GM23338 (cell line): ENCODE data around the gene SORCS2. TPM values are rescaled to one million over a fixed set of nuclear protein-coding genes. Genes with fewer than 3 reads are reported as not detected.

ENCODE experiments used
- ATAC-seq: fragments of 200-7000 bp; cut with Tn5 transposase; 3 replicates; pipeline ENCODE4 v1.9.1; 2020
- DNase-seq: peaks from one replicate; pipeline ENCODE4 v3.0.0-alpha.2; 2015; ENCODE audit warnings: low spot score
- H2AFZ ChIP-seq: fragments of 200-600 bp; sonication (generic); 2 replicates; pipeline ENCODE4 v1.8.0; 2016; ENCODE audit warnings: antibody characterized with exemption, mild to moderate bottlenecking, moderate library complexity
- H3F3A ChIP-seq: fragments of 200-600 bp; sonication (generic); replicated peaks from 2 replicates; pipeline ENCODE4 v1.8.0; 2017; ENCODE audit warnings: antibody characterized with exemption, mixed run types, low read depth
- H3K27ac ChIP-seq: fragments of 200-600 bp; sonication (generic); 2 replicates; pipeline ENCODE4 v1.6.1; 2016; ENCODE audit warnings: low read depth
- H3K27me3 ChIP-seq: fragments of 200-600 bp; sonication (generic); 2 replicates; pipeline ENCODE4 v1.8.0; 2016; ENCODE audit warnings: mild to moderate bottlenecking, mixed run types, moderate library complexity; ENCODE audit not compliant: insufficient read depth
- H3K36me3 ChIP-seq: fragments of 200-600 bp; sonication (generic); 2 replicates; pipeline ENCODE4 v1.8.0; 2016; ENCODE audit warnings: mild to moderate bottlenecking; ENCODE audit not compliant: insufficient read depth
- H3K4me1 ChIP-seq: fragments of 200-600 bp; sonication (generic); 2 replicates; pipeline ENCODE4 v1.8.0; 2016; ENCODE audit warnings: mild to moderate bottlenecking, moderate library complexity; ENCODE audit not compliant: insufficient read depth
- H3K4me2 ChIP-seq: fragments of 200-600 bp; sonication (generic); 2 replicates; pipeline ENCODE4 v1.7.1; 2017; ENCODE audit warnings: mixed run types
- H3K4me3 ChIP-seq: fragments of 200-600 bp; sonication (generic); 2 replicates; pipeline ENCODE4 v1.6.1; 2016; ENCODE audit warnings: mixed run types
- H3K79me2 ChIP-seq: fragments of 200-600 bp; sonication (generic); replicated peaks from 2 replicates; pipeline ENCODE4 v1.8.0; 2017; ENCODE audit warnings: mild to moderate bottlenecking; ENCODE audit not compliant: insufficient read depth
- H3K9me2 ChIP-seq: fragments of 200-600 bp; sonication (generic); 2 replicates; pipeline ENCODE4 v1.8.0; 2017; ENCODE audit not compliant: insufficient read depth
- H4K20me1 ChIP-seq: fragments of 200-600 bp; sonication (generic); replicated peaks from 2 replicates; pipeline ENCODE4 v1.8.0; 2017; ENCODE audit warnings: mild to moderate bottlenecking; ENCODE audit not compliant: insufficient read depth
- H3K27ac Mint-ChIP-seq: 2 replicates; pipeline ENCODE4 v1.8.0; 2020; ENCODE audit warnings: inconsistent platforms, mild to moderate bottlenecking, moderate library complexity, mixed read lengths
- H3K27me3 Mint-ChIP-seq: 3 replicates; pipeline ENCODE4 v1.8.0; 2022; ENCODE audit warnings: low read depth, mild to moderate bottlenecking, moderate library complexity, mixed read lengths, inconsistent platforms; ENCODE audit not compliant: insufficient read depth, poor library complexity
- H3K36me3 Mint-ChIP-seq: 3 replicates; pipeline ENCODE4 v1.8.0; 2021; ENCODE audit warnings: low read depth, mild to moderate bottlenecking, inconsistent platforms, moderate library complexity, mixed read lengths
- H3K4me1 Mint-ChIP-seq: 3 replicates; pipeline ENCODE4 v1.8.0; 2020; ENCODE audit warnings: mild to moderate bottlenecking, inconsistent platforms, mixed read lengths
- H3K4me3 Mint-ChIP-seq: 3 replicates; pipeline ENCODE4 v1.8.0; 2021; ENCODE audit warnings: moderate library complexity, mild to moderate bottlenecking, inconsistent platforms, mixed read lengths
- H3K9me3 Mint-ChIP-seq: 3 replicates; pipeline ENCODE4 v1.8.0; 2020; ENCODE audit warnings: moderate library complexity, mild to moderate bottlenecking, inconsistent platforms, mixed read lengths
- CREB1 ChIP-seq: fragments of 250-450 bp; sonication (Bioruptor Pico); IDR thresholded peaks from 2 replicates; pipeline ENCODE4 v1.5.0; 2020; ENCODE audit warnings: low read depth, mild to moderate bottlenecking, moderate library complexity
- EZH2 ChIP-seq: fragments of 200-600 bp; sonication (generic); IDR thresholded peaks from one replicate; pipeline ENCODE4 v1.8.0; 2017; ENCODE audit warnings: antibody characterized with exemption, mild to moderate bottlenecking, low read depth; ENCODE audit not compliant: unreplicated experiment
- EZH2phosphoT487 ChIP-seq: fragments of 200-600 bp; sonication (generic); IDR thresholded peaks from one replicate; pipeline ENCODE4 v1.8.1; 2018; ENCODE audit warnings: antibody characterized with exemption; ENCODE audit not compliant: unreplicated experiment
- JUNB ChIP-seq: IDR thresholded peaks from one replicate; pipeline ENCODE4 v1.6.1; 2016; ENCODE audit warnings: antibody characterized with exemption; ENCODE audit not compliant: unreplicated experiment
- NANOG ChIP-seq: IDR thresholded peaks from 2 replicates; pipeline ENCODE4 v1.6.1; 2016; ENCODE audit warnings: antibody characterized with exemption, borderline replicate concordance
- POLR2AphosphoS5 ChIP-seq: IDR thresholded peaks from 2 replicates; pipeline ENCODE4 v1.6.1; 2016; ENCODE audit warnings: antibody characterized with exemption, low read depth
- STAT1 ChIP-seq: IDR thresholded peaks from one replicate; pipeline ENCODE4 v1.6.1; 2016; ENCODE audit warnings: antibody characterized with exemption; ENCODE audit not compliant: unreplicated experiment
- ZNF114 ChIP-seq: fragments of 250-450 bp; sonication (Bioruptor Pico); IDR thresholded peaks from 2 replicates; pipeline ENCODE4 v1.5.0; 2020; ENCODE audit warnings: mild to moderate bottlenecking, moderate library complexity
- ZNF331 ChIP-seq: fragments of 250-450 bp; sonication (Bioruptor Pico); IDR thresholded peaks from 2 replicates; pipeline ENCODE4 v1.5.0; 2020; ENCODE audit warnings: low read depth, mild to moderate bottlenecking, moderate library complexity
- polyA plus RNA-seq: library from polyadenylated mRNA; unstranded; fragments of >200 nt; fragmentation: Nextera tagmentation; extraction: Ambion mirVana; gene quantifications from 2 replicates; pipeline ENCODE4 v1.2.1, GENCODE V29; 2016
- total RNA-seq: library from RNA; depleted of rRNA; stranded (reverse); fragments of >200 nt; shearing (Covaris generic); gene quantifications from 2 replicates; pipeline ENCODE4 v1.2.3, GENCODE V29; 2014
- TF ChIP-seq, protein P1 (sequence below): IDR thresholded peaks from 2 replicates; pipeline ENCODE4 v1.6.1; 2016; ENCODE audit warnings: antibody characterized with exemption
- TF ChIP-seq, protein P2 (sequence below), 2 experiments: fragments of 200-600 bp in 1 of 2; sonication (generic) in 1 of 2; conservative IDR thresholded peaks; 2 replicates each; pipeline versions ENCODE4 v1.5.1 to v1.6.1; 2016 to 2017; ENCODE audit warnings: antibody characterized with exemption in 2 of 2, low read depth in 2 of 2, mild to moderate bottlenecking in 2 of 2, moderate library complexity in 1 of 2
- TF ChIP-seq, protein P3 (sequence below): fragments of 250-450 bp; sonication (Bioruptor Pico); IDR thresholded peaks from 2 replicates; pipeline ENCODE4 v1.5.0; 2020; ENCODE audit warnings: mild to moderate bottlenecking, moderate library complexity
- TF ChIP-seq, protein P4 (sequence below): IDR thresholded peaks from one replicate; pipeline ENCODE4 v1.6.1; 2018; ENCODE audit warnings: antibody characterized with exemption; ENCODE audit not compliant: unreplicated experiment

SORCS2 gene
- total and polyA plus RNA-seq, 2 experiments from 2014 or later: 0.47 to 2.4 TPM

DNA sequence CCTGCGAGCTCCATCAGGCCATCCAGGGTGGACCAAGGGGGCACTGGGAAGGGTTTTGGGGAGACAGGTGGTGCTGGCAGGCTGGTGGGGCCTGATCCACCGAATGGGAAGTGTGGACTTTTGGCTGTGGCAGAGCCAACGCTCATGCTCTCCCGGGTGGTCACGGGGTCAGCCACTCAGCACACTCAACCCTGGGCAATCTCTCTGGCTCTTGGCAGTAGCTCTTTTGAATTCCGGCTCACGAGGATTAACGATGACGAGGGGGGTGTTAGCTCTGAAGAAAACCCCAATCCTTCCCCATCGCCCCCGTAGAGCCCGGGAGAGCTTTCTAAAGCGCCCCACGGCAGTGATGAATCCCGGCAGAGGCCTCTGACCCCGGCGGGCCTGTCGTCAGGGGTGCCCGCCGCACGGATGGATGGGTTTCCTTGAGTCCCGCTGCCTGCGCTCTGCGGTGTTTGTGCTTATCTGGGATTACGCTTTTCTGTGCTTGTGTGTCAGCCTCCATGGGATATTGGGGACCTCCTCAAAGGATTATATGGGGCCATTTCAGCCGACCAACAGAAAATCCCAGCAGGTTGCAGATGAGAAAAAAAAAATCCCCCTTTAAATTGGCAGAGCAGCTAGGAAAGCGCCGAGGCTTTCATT is 399.2 kb downstream of the SORCS2 start:
- peaks cover 3% of the 10 kb centered on the region; the same call in 1 of the 3 replicates for H3K9me3 Mint-ChIP-seq
- H3K79me2 ChIP-seq: no peaks in the 10 kb centered on the region
- peaks cover 16% of the 10 kb centered on the region for H3K27me3 Mint-ChIP-seq
- peaks cover 17% of the 10 kb centered on the region for H3K4me1 ChIP-seq
- no peaks in the 10 kb centered on the region for H4K20me1 ChIP-seq
- no peak overlapping the region for H3K4me2 ChIP-seq
- H3K27ac Mint-ChIP-seq: no peak overlapping the region
- H3K36me3 Mint-ChIP-seq: no peaks in the 10 kb centered on the region
- no peak overlapping the region for H3K4me3 ChIP-seq
- no peak for ATAC-seq
- H3K27ac ChIP-seq: no peak overlapping the region
- H3K27me3 ChIP-seq: no peaks in the 10 kb centered on the region
- H3K4me3 Mint-ChIP-seq: no peak overlapping the region
- TF ChIP-seq STAT1: no peak
- TF ChIP-seq, protein P1, sequence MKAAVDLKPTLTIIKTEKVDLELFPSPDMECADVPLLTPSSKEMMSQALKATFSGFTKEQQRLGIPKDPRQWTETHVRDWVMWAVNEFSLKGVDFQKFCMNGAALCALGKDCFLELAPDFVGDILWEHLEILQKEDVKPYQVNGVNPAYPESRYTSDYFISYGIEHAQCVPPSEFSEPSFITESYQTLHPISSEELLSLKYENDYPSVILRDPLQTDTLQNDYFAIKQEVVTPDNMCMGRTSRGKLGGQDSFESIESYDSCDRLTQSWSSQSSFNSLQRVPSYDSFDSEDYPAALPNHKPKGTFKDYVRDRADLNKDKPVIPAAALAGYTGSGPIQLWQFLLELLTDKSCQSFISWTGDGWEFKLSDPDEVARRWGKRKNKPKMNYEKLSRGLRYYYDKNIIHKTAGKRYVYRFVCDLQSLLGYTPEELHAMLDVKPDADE: no peak
- TF ChIP-seq, protein P2, sequence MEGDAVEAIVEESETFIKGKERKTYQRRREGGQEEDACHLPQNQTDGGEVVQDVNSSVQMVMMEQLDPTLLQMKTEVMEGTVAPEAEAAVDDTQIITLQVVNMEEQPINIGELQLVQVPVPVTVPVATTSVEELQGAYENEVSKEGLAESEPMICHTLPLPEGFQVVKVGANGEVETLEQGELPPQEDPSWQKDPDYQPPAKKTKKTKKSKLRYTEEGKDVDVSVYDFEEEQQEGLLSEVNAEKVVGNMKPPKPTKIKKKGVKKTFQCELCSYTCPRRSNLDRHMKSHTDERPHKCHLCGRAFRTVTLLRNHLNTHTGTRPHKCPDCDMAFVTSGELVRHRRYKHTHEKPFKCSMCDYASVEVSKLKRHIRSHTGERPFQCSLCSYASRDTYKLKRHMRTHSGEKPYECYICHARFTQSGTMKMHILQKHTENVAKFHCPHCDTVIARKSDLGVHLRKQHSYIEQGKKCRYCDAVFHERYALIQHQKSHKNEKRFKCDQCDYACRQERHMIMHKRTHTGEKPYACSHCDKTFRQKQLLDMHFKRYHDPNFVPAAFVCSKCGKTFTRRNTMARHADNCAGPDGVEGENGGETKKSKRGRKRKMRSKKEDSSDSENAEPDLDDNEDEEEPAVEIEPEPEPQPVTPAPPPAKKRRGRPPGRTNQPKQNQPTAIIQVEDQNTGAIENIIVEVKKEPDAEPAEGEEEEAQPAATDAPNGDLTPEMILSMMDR (conservative IDR thresholded peaks at IDR 0.05; ENCODE audit: low read depth in 2 of 2): no peak
- no peak for TF ChIP-seq CREB1
- TF ChIP-seq POLR2AphosphoS5: no peak
- TF ChIP-seq, protein P3, sequence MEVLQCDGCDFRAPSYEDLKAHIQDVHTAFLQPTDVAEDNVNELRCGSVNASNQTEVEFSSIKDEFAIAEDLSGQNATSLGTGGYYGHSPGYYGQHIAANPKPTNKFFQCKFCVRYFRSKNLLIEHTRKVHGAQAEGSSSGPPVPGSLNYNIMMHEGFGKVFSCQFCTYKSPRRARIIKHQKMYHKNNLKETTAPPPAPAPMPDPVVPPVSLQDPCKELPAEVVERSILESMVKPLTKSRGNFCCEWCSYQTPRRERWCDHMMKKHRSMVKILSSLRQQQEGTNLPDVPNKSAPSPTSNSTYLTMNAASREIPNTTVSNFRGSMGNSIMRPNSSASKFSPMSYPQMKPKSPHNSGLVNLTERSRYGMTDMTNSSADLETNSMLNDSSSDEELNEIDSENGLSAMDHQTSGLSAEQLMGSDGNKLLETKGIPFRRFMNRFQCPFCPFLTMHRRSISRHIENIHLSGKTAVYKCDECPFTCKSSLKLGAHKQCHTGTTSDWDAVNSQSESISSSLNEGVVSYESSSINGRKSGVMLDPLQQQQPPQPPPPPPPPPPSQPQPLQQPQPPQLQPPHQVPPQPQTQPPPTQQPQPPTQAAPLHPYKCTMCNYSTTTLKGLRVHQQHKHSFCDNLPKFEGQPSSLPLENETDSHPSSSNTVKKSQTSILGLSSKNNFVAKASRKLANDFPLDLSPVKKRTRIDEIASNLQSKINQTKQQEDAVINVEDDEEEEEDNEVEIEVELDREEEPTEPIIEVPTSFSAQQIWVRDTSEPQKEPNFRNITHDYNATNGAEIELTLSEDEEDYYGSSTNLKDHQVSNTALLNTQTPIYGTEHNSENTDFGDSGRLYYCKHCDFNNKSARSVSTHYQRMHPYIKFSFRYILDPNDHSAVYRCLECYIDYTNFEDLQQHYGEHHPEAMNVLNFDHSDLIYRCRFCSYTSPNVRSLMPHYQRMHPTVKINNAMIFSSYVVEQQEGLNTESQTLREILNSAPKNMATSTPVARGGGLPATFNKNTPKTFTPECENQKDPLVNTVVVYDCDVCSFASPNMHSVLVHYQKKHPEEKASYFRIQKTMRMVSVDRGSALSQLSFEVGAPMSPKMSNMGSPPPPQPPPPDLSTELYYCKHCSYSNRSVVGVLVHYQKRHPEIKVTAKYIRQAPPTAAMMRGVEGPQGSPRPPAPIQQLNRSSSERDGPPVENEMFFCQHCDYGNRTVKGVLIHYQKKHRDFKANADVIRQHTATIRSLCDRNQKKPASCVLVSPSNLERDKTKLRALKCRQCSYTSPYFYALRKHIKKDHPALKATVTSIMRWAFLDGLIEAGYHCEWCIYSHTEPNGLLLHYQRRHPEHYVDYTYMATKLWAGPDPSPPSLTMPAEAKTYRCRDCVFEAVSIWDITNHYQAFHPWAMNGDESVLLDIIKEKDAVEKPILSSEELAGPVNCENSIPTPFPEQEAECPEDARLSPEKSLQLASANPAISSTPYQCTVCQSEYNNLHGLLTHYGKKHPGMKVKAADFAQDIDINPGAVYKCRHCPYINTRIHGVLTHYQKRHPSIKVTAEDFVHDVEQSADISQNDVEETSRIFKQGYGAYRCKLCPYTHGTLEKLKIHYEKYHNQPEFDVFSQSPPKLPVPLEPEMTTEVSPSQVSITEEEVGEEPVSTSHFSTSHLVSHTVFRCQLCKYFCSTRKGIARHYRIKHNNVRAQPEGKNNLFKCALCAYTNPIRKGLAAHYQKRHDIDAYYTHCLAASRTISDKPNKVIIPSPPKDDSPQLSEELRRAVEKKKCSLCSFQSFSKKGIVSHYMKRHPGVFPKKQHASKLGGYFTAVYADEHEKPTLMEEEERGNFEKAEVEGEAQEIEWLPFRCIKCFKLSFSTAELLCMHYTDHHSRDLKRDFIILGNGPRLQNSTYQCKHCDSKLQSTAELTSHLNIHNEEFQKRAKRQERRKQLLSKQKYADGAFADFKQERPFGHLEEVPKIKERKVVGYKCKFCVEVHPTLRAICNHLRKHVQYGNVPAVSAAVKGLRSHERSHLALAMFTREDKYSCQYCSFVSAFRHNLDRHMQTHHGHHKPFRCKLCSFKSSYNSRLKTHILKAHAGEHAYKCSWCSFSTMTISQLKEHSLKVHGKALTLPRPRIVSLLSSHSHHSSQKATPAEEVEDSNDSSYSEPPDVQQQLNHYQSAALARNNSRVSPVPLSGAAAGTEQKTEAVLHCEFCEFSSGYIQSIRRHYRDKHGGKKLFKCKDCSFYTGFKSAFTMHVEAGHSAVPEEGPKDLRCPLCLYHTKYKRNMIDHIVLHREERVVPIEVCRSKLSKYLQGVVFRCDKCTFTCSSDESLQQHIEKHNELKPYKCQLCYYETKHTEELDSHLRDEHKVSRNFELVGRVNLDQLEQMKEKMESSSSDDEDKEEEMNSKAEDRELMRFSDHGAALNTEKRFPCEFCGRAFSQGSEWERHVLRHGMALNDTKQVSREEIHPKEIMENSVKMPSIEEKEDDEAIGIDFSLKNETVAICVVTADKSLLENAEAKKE (CRISPR knock-in tag): no peak
- TF ChIP-seq EZH2: no peak
- TF ChIP-seq ZNF114 (CRISPR knock-in tag): no peak
- no peak for TF ChIP-seq NANOG
- no peak for TF ChIP-seq ZNF331 (CRISPR knock-in tag)
- TF ChIP-seq EZH2phosphoT487: no peak
- TF ChIP-seq JUNB: no peak
- TF ChIP-seq, protein P4, sequence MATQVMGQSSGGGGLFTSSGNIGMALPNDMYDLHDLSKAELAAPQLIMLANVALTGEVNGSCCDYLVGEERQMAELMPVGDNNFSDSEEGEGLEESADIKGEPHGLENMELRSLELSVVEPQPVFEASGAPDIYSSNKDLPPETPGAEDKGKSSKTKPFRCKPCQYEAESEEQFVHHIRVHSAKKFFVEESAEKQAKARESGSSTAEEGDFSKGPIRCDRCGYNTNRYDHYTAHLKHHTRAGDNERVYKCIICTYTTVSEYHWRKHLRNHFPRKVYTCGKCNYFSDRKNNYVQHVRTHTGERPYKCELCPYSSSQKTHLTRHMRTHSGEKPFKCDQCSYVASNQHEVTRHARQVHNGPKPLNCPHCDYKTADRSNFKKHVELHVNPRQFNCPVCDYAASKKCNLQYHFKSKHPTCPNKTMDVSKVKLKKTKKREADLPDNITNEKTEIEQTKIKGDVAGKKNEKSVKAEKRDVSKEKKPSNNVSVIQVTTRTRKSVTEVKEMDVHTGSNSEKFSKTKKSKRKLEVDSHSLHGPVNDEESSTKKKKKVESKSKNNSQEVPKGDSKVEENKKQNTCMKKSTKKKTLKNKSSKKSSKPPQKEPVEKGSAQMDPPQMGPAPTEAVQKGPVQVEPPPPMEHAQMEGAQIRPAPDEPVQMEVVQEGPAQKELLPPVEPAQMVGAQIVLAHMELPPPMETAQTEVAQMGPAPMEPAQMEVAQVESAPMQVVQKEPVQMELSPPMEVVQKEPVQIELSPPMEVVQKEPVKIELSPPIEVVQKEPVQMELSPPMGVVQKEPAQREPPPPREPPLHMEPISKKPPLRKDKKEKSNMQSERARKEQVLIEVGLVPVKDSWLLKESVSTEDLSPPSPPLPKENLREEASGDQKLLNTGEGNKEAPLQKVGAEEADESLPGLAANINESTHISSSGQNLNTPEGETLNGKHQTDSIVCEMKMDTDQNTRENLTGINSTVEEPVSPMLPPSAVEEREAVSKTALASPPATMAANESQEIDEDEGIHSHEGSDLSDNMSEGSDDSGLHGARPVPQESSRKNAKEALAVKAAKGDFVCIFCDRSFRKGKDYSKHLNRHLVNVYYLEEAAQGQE: no peak
- no peak for DNase-seq
- H3F3A ChIP-seq: no peaks in the 10 kb centered on the region
- peaks cover 36% of the 10 kb centered on the region for H3K4me1 Mint-ChIP-seq
- no peaks in the 10 kb centered on the region for H3K36me3 ChIP-seq
- H3K9me2 ChIP-seq: no peaks in the 10 kb centered on the region
- H2AFZ ChIP-seq: no peak overlapping the region
